ENCODE data around the gene CALB2. TPM values are rescaled to one million over a fixed set of nuclear protein-coding genes. Genes with fewer than 3 reads are reported as not detected.
A peak's percentile ranks its signal among the peaks of the same experiment; 100 is the strongest.
"Not testable (repeated sequence)": the region's sequence is repeated elsewhere in the genome, so short reads cannot be mapped to it uniquely, and the experiment has no call there.

CALB2 gene
- total RNA-seq, result not detected

- peak; percentile 37 to 74 (median 55) for DNase-seq (ENCODE audit: low read depth in 2 of 3, low spot score in 2 of 3)
These were observed at the start of gene CALB2 for GRCh38 chr16:71358464-71358998. Gene CALB2 (plus strand): TSS chr16:71358723. CDS start chr16:71358793, 70 bp downstream.

GRCh38 chr16:71311553-71312158 is 46.9 kb upstream of the CALB2 start:
- DNase-seq (ENCODE audit: low read depth in 2 of 3, low spot score in 2 of 3), result peak in 2 of 3 donors; percentile 29 to 64

- DNase-seq (ENCODE audit: low read depth in 2 of 3, low spot score in 2 of 3), result not testable (repeated sequence)
These were observed 44.9 kb upstream of the CALB2 start for GRCh38 chr16:71313591-71313990.

- DNase-seq (ENCODE audit: low read depth in 2 of 3, low spot score in 2 of 3), result no peak
These were observed 43.3 kb upstream of the CALB2 start for GRCh38 chr16:71315269-71315668.

GRCh38 chr16:71319999-71320398 is 38.5 kb upstream of the CALB2 start:
- no peak for DNase-seq (ENCODE audit: low read depth in 2 of 3, low spot score in 2 of 3)

- no peak for DNase-seq (ENCODE audit: low read depth in 2 of 3, low spot score in 2 of 3)
These were observed 30.8 kb upstream of the CALB2 start for GRCh38 chr16:71327720-71328119.

- no peak for DNase-seq (ENCODE audit: low read depth in 2 of 3, low spot score in 2 of 3)
These were observed 30.4 kb upstream of the CALB2 start for GRCh38 chr16:71328151-71328550.

- DNase-seq (ENCODE audit: low read depth in 2 of 3, low spot score in 2 of 3), result no peak
These were observed 20.9 kb upstream of the CALB2 start for GRCh38 chr16:71337631-71338030.

GRCh38 chr16:71338193-71338592 is 20.3 kb upstream of the CALB2 start:
- no peak for DNase-seq (ENCODE audit: low read depth in 2 of 3, low spot score in 2 of 3)

- no peak for DNase-seq (ENCODE audit: low read depth in 2 of 3, low spot score in 2 of 3)
These were observed 19.9 kb upstream of the CALB2 start for GRCh38 chr16:71338632-71339031.

- DNase-seq (ENCODE audit: low read depth in 2 of 3, low spot score in 2 of 3), result no peak
These were observed 19.0 kb upstream of the CALB2 start for GRCh38 chr16:71339236-71340171.

- DNase-seq (ENCODE audit: low read depth in 2 of 3, low spot score in 2 of 3), result no peak
These were observed 18.1 kb upstream of the CALB2 start for GRCh38 chr16:71340406-71340805.

GRCh38 chr16:71341881-71342280 is 16.6 kb upstream of the CALB2 start:
- no peak for DNase-seq (ENCODE audit: low read depth in 2 of 3, low spot score in 2 of 3)

GRCh38 chr16:71343078-71343477 is 15.4 kb upstream of the CALB2 start:
- no peak for DNase-seq (ENCODE audit: low read depth in 2 of 3, low spot score in 2 of 3)

GRCh38 chr16:71344315-71344905 is 14.1 kb upstream of the CALB2 start:
- no peak for DNase-seq (ENCODE audit: low read depth in 2 of 3, low spot score in 2 of 3)

- DNase-seq (ENCODE audit: low read depth in 2 of 3, low spot score in 2 of 3), result no peak
These were observed 13.5 kb upstream of the CALB2 start for GRCh38 chr16:71345031-71345430.

- DNase-seq (ENCODE audit: low read depth in 2 of 3, low spot score in 2 of 3), result no peak
These were observed 11.4 kb upstream of the CALB2 start for GRCh38 chr16:71347146-71347545.

GRCh38 chr16:71348262-71349085 is 10.0 kb upstream of the CALB2 start:
- DNase-seq (ENCODE audit: low read depth in 2 of 3, low spot score in 2 of 3), result no peak

GRCh38 chr16:71350821-71351557 is 7.5 kb upstream of the CALB2 start:
- no peak for DNase-seq (ENCODE audit: low read depth in 2 of 3, low spot score in 2 of 3)

- no peak for DNase-seq (ENCODE audit: low read depth in 2 of 3, low spot score in 2 of 3)
These were observed 7.0 kb upstream of the CALB2 start for GRCh38 chr16:71351558-71351901.

Measured in hematopoietic multipotent progenitor cell (in vitro differentiated cells).